ENCODE results near the gene DTHD1. TPM values are rescaled to one million over a fixed set of nuclear protein-coding genes. Genes with fewer than 3 reads are reported as not detected.

The DTHD1 gene
- total RNA-seq, 1 donor from 2014 or later, result not detected

GRCh38 chr4:36337665-36338185 is 56.3 kb downstream of the DTHD1 start:
- no peak for TF ChIP-seq EZH2phosphoT487 (IDR thresholded peaks at IDR 0.05)
- no peak for TF ChIP-seq CTCF (IDR thresholded peaks at IDR 0.05)
- no peak for TF ChIP-seq EZH2 (IDR thresholded peaks at IDR 0.05)
- Histone ChIP-seq H3F3A (ENCODE audit: low read depth) (no peaks in the 10 kb centered on the region), H3K36me3 (no peaks in the 10 kb centered on the region), H3K27ac (no peak overlapping the region), H2AFZ (replicated peaks) (no peak overlapping the region), H3K79me2 (ENCODE audit: low read depth) (no peaks in the 10 kb centered on the region), H3K27me3 (no peaks in the 10 kb centered on the region), H3K4me1 (peaks cover 5% of the 10 kb centered on the region), H3K9ac (no peak overlapping the region), H4K20me1 (ENCODE audit: low read depth) (no peaks in the 10 kb centered on the region), H3K4me3 (no peak overlapping the region), H3K4me2 (no peak overlapping the region), H3K9me3 (ENCODE audit: low read depth) (no peaks in the 10 kb centered on the region)
- Mint-ChIP-seq H3K27ac (no peak overlapping the region), H3K9me3 (no peaks in the 10 kb centered on the region), H3K4me3 (no peak overlapping the region), H3K27me3 (ENCODE audit: insufficient read depth, low read depth) (peaks cover 5% of the 10 kb centered on the region), H3K36me3 (no peaks in the 10 kb centered on the region), H3K4me1 (peaks cover 10% of the 10 kb centered on the region)
- DNase-seq (ENCODE audit: low spot score), result no peak

GRCh38 chr4:36338973-36339372 is 57.6 kb downstream of the DTHD1 start:
- TF ChIP-seq EZH2phosphoT487 (IDR thresholded peaks at IDR 0.05), result no peak
- TF ChIP-seq EZH2 (IDR thresholded peaks at IDR 0.05), result no peak
- TF ChIP-seq CTCF (IDR thresholded peaks at IDR 0.05), result no peak
- Histone ChIP-seq H3K9me3 (ENCODE audit: low read depth) (no peaks in the 10 kb centered on the region), H3K27me3 (no peaks in the 10 kb centered on the region), H3K9ac (no peak overlapping the region), H3K4me3 (no peak overlapping the region), H3K4me2 (no peak overlapping the region), H2AFZ (replicated peaks) (no peak overlapping the region), H3F3A (ENCODE audit: low read depth) (no peaks in the 10 kb centered on the region), H3K4me1 (peaks cover 5% of the 10 kb centered on the region), H3K79me2 (ENCODE audit: low read depth) (no peaks in the 10 kb centered on the region), H4K20me1 (ENCODE audit: low read depth) (no peaks in the 10 kb centered on the region), H3K27ac (no peak overlapping the region), H3K36me3 (no peaks in the 10 kb centered on the region)
- Mint-ChIP-seq H3K4me1 (peaks cover 16% of the 10 kb centered on the region), H3K36me3 (no peaks in the 10 kb centered on the region), H3K4me3 (no peak overlapping the region), H3K9me3 (no peaks in the 10 kb centered on the region), H3K27ac (no peak overlapping the region), H3K27me3 (ENCODE audit: insufficient read depth, low read depth) (peaks cover 5% of the 10 kb centered on the region)
- DNase-seq (ENCODE audit: low spot score), result no peak

- Histone ChIP-seq H3K4me2 (no peak overlapping the region), H2AFZ (replicated peaks) (no peak overlapping the region), H3K4me3 (no peak overlapping the region), H3K36me3 (no peaks in the 10 kb centered on the region), H3K9me3 (ENCODE audit: low read depth) (no peaks in the 10 kb centered on the region), H3F3A (ENCODE audit: low read depth) (no peaks in the 10 kb centered on the region), H3K27ac (no peak overlapping the region), H3K9ac (no peak overlapping the region), H3K27me3 (no peaks in the 10 kb centered on the region), H3K79me2 (ENCODE audit: low read depth) (no peaks in the 10 kb centered on the region), H4K20me1 (ENCODE audit: low read depth) (no peaks in the 10 kb centered on the region), H3K4me1 (no peaks in the 10 kb centered on the region)
- no peak for TF ChIP-seq EZH2 (IDR thresholded peaks at IDR 0.05)
- no peak for TF ChIP-seq CTCF (IDR thresholded peaks at IDR 0.05)
- TF ChIP-seq EZH2phosphoT487 (IDR thresholded peaks at IDR 0.05), result no peak
- no peak overlapping the region for H3K4me3 Mint-ChIP-seq
- H3K36me3 Mint-ChIP-seq, result no peaks in the 10 kb centered on the region
- peaks cover 3% of the 10 kb centered on the region for H3K27me3 Mint-ChIP-seq (ENCODE audit: insufficient read depth, low read depth)
- H3K27ac Mint-ChIP-seq, result no peak overlapping the region
- DNase-seq (ENCODE audit: low spot score), result no peak
- no peaks in the 10 kb centered on the region for H3K9me3 Mint-ChIP-seq
- H3K4me1 Mint-ChIP-seq, result peaks cover 7% of the 10 kb centered on the region
Measured at GRCh38 chr4:36341936-36342335, 60.5 kb downstream of the DTHD1 start.

All from neural progenitor cell (in vitro differentiated cells).